HG03135 (cell line): ENCODE data around the gene BCL2L13.

ENCODE experiments used
- ATAC-seq: cut with Tn5 transposase; IDR thresholded peaks from one replicate; pipeline ENCODE4 v1.9.1; 2021; ENCODE audit warnings: mild to moderate bottlenecking, moderate library complexity; ENCODE audit not compliant: unreplicated experiment

BCL2L13 gene

GRCh38 chr22:17777005-17777716 lies 138.6 kb downstream of the BCL2L13 start:
- peak; percentile 33 for ATAC-seq

- ATAC-seq: peak; percentile 0
Observed at GRCh38 chr22:17777717-17778044, 139.1 kb downstream of the BCL2L13 start.

GRCh38 chr22:17778412-17778976 lies 139.9 kb downstream of the BCL2L13 start:
- ATAC-seq: no peak

- ATAC-seq: peak; percentile 33
Observed at GRCh38 chr22:17779286-17780115, 140.9 kb downstream of the BCL2L13 start.

- ATAC-seq: no peak
Observed at GRCh38 chr22:17780116-17780740, 141.7 kb downstream of the BCL2L13 start.
